Mucosa of descending colon (tissue), 3 donors: ENCODE measurements around the gene CRIP3. TPM values are rescaled to one million over a fixed set of nuclear protein-coding genes. Genes with fewer than 3 reads are reported as not detected.
"Not testable (repeated sequence)": the region's sequence is repeated elsewhere in the genome, so short reads cannot be mapped to it uniquely, and the experiment has no call there.

Experiments used
- ATAC-seq: fragments of 200-7000 bp; cut with Tn5 transposase; one replicate; pipeline ENCODE4 v1.9.1; 2020; ENCODE audit warnings: mild to moderate bottlenecking, moderate library complexity
- DNase-seq, 3 donors: peaks; one replicate each; pipeline ENCODE4 v3.0.0-alpha.2; 2020
- H3K36me3 ChIP-seq: fragments of 200-600 bp; one replicate; pipeline ENCODE4 v1.8.0; 2021; ENCODE audit warnings: low read depth, mild to moderate bottlenecking
- H3K4me1 ChIP-seq: fragments of 200-600 bp; one replicate; pipeline ENCODE4 v1.8.0; 2021; ENCODE audit warnings: low read depth, mild to moderate bottlenecking
- H3K4me3 ChIP-seq: fragments of 200-600 bp; one replicate; pipeline ENCODE4 v1.8.0; 2021; ENCODE audit warnings: mild to moderate bottlenecking
- H3K9me3 ChIP-seq: fragments of 200-600 bp; one replicate; pipeline ENCODE4 v1.8.0; 2021; ENCODE audit warnings: mild to moderate bottlenecking
- intact Hi-C, 2 donors: fragments of 100-400 bp; cut with DNase I in 1 of 2; cut with micrococcal nuclease in 1 of 2; formaldehyde crosslinking; loops; one replicate each; pipeline versions ENCODE4 v1.11.0 to v1.11.1; 2022; cut with DNase I, micrococcal nuclease
- total RNA-seq, 3 donors: library from RNA; stranded (reverse); fragmentation: NEBNext Ultra II Directional in 2 of 3; extraction: Animal tissue kit (Norgen Biotek cat#: 25700) in 2 of 3; gene quantifications; one replicate each; pipeline versions ENCODE4 v1.2.1 to v1.2.4, GENCODE V29; 2021 to 2023
- TF ChIP-seq, protein P1 (sequence below): fragments of 200-600 bp; IDR thresholded peaks from one replicate; pipeline ENCODE4 v1.8.0; 2022; ENCODE audit warnings: antibody characterized with exemption, mild to moderate bottlenecking
- donor health status: DM: no; HTN: no; CAD: no; lungs with moderate emphysema.
- donor health status: DM: no; HTN: no; CAD: no.
- donor health status: DM: no; HTN: yes; CAD: no.

The CRIP3 gene
- total RNA-seq, 3 donors from 2014 or later = 0.77 to 1.8 (median 1.3) TPM

DNA sequence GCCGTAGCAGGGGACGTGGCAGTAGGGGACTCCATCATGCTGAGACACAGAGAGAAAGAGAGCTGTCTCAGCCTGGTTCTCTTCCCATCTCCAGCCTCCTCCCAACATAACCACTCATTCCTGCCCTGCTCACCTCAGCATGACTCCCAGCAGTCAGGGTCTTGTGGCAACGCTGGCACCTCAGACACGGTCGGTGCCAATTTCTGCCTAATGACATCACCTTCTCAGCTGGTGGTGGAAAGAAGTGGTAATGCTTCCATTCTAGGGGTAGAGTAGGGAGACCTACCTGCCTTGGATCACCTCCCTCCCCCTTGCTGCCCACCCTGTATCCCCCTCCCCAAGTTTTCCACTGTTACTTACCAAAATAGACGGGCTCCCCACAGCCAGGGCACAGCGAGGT is 2.5 kb downstream of the CRIP3 start:
- Histone ChIP-seq H3K9me3 (no peaks in the 10 kb centered on the region), H3K4me3 (no peak overlapping the region), H3K36me3 (no peaks in the 10 kb centered on the region), H3K4me1 (no peaks in the 10 kb centered on the region)
- TF ChIP-seq, protein P1, sequence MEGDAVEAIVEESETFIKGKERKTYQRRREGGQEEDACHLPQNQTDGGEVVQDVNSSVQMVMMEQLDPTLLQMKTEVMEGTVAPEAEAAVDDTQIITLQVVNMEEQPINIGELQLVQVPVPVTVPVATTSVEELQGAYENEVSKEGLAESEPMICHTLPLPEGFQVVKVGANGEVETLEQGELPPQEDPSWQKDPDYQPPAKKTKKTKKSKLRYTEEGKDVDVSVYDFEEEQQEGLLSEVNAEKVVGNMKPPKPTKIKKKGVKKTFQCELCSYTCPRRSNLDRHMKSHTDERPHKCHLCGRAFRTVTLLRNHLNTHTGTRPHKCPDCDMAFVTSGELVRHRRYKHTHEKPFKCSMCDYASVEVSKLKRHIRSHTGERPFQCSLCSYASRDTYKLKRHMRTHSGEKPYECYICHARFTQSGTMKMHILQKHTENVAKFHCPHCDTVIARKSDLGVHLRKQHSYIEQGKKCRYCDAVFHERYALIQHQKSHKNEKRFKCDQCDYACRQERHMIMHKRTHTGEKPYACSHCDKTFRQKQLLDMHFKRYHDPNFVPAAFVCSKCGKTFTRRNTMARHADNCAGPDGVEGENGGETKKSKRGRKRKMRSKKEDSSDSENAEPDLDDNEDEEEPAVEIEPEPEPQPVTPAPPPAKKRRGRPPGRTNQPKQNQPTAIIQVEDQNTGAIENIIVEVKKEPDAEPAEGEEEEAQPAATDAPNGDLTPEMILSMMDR = no peak
- intact Hi-C loops = no loop called here
- no peak for DNase-seq
- ATAC-seq = no peak

DNA sequence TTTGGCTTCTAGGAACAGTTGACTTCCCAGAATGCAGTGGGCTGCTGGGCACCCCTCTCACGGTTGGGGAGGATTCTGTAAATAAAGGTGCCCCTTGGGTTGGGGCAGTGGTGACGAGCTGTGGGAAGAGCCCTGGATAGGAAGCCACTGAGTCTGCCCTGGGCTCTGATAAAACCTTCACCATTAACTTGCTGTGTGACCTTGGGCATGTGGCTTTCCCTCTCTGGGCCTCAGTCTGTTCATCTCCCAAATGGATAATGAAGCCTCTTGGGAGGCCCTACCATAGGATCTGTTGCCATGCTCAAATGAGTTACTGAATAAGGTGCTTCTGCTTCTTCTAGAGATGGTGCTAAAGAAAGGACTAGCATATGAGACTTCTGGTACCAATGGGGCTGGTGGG is 3.7 kb downstream of the CRIP3 start:
- Histone ChIP-seq H3K4me3 (no peak overlapping the region), H3K4me1 (no peaks in the 10 kb centered on the region), H3K36me3 (no peaks in the 10 kb centered on the region), H3K9me3 (no peaks in the 10 kb centered on the region)
- TF ChIP-seq, protein P1 = no peak
- DNase-seq (no peak), ATAC-seq (no peak)
- intact Hi-C loops = no loop called here

DNA sequence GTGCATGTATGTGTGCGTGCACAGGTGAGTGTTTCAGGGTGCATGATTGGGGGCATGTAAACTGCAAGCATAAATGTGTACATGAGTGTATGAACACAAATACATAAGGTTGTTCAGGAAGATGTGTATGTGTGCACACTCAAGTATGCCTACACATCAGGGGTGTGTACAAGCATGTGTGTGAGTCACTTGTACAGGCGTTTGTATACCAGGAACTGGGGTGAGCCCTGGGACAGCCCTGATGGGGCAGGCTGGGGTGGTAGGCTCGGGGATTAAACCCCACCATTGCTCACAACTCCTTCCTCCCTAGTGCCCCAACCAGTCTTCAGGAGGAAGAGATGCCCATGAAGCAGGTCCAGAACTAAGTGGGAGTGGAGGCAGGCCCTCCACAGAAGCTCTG is 4.3 kb downstream of the CRIP3 start:
- DNase-seq (no peak), ATAC-seq (no peak)
- Histone ChIP-seq H3K4me3 (no peak overlapping the region), H3K9me3 (no peaks in the 10 kb centered on the region), H3K36me3 (no peaks in the 10 kb centered on the region), H3K4me1 (no peaks in the 10 kb centered on the region)
- intact Hi-C loops = no loop called here
- TF ChIP-seq, protein P1 = no peak

DNA sequence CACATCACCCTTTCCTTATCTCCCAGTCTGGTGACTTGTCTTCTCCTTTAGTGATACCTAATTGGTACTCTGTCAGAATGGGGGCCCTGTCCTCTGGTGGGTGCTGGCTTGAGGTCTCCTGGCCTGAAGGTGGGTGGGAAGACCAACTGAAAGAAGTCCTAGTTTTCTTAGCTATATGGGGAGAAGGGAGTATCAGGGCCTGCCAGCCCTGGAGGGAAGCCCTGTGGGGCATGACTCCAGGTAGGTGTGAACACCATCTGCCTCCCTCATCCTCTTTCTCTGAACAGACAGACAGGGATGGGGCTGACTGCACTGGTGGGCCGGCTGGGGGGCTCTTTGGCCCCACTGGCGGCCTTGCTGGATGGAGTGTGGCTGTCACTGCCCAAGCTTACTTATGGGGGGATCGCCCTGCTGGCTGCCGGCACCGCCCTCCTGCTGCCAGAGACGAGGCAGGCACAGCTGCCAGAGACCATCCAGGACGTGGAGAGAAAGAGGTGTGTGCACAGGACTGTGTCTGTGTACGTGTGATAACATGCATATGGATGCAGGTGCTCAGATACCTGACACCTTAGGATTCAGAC is 4.8 kb downstream of the CRIP3 start:
- DNase-seq (no peak), ATAC-seq (no peak)
- H3K9me3 ChIP-seq = no peaks in the 10 kb centered on the region
- TF ChIP-seq, protein P1 = no peak
- no peaks in the 10 kb centered on the region for H3K4me1 ChIP-seq
- intact Hi-C loops = no loop called here
- H3K36me3 ChIP-seq = no peaks in the 10 kb centered on the region
- H3K4me3 ChIP-seq = no peak overlapping the region

DNA sequence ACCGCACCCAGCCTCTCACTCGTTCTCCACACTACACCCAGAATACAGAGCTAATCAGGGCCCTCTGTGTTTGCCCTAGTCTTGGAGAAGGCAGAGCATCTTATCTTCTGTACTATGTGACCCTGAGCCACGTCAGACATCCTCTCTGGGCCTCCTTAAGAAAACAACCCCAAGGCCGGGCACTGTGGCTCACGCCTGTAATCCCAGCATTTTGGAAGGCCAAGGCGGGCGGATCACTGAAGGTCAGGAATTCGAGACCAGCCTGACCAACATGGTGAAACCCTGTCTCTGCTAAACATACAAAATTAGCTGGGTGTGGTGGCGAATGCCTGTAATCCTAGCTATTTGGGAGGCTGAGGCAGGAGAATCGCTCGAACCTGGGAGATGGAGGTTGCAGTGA is 5.6 kb downstream of the CRIP3 start:
- H3K36me3 ChIP-seq, intact Hi-C loops, DNase-seq, H3K9me3 ChIP-seq, H3K4me1 ChIP-seq, ATAC-seq, H3K4me3 ChIP-seq: not testable (repeated sequence)

DNA sequence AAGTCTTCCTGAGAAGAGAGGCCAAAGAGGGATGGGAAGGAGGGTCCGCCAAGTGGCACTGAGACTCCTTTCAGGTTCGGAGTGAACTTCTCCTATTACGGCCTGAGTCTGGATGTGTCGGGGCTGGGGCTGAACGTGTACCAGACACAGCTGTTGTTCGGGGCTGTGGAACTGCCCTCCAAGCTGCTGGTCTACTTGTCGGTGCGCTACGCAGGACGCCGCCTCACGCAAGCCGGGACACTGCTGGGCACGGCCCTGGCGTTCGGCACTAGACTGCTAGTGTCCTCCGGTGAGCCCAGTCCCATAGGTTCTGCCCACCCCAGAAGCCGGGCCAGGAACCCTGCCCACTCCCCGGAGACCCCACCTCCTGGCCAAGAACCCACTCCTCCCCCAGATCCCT is 6.5 kb downstream of the CRIP3 start:
- intact Hi-C loops = no loop called here
- TF ChIP-seq, protein P1 = no peak
- Histone ChIP-seq H3K4me1 (no peaks in the 10 kb centered on the region), H3K9me3 (no peaks in the 10 kb centered on the region), H3K36me3 (no peaks in the 10 kb centered on the region), H3K4me3 (no peak overlapping the region)
- no peak for DNase-seq
- no peak for ATAC-seq
